ENCODE measurements around the gene PPCDC.

The PPCDC gene

GRCh38 chr15:75016431-75016830 lies 7.0 kb upstream of the PPCDC start:
- DNase-seq = no peak

- no peak for DNase-seq
Measured at GRCh38 chr15:75019916-75020315, 3.5 kb upstream of the PPCDC start.

GRCh38 chr15:75021341-75021740 lies 2.0 kb upstream of the PPCDC start:
- DNase-seq = no peak

- no peak for DNase-seq
Measured at GRCh38 chr15:75022783-75023180, 608 bp upstream of the PPCDC start.

- DNase-seq = peak; percentile 78 to 84
Measured at GRCh38 chr15:75023872-75024636, 664 bp downstream of the PPCDC start.

- DNase-seq = peak; percentile 50 to 59
Measured at GRCh38 chr15:75025107-75025506, 1.7 kb downstream of the PPCDC start.

- no peak for DNase-seq
Measured at GRCh38 chr15:75025548-75026260, 2.3 kb downstream of the PPCDC start.

- no peak for DNase-seq
Measured at GRCh38 chr15:75027551-75027950, 4.2 kb downstream of the PPCDC start.

- DNase-seq = no peak
Measured at GRCh38 chr15:75028991-75029377, 5.6 kb downstream of the PPCDC start.

- DNase-seq = peak; percentile 93 to 95
Measured at GRCh38 chr15:75029378-75030022, 6.1 kb downstream of the PPCDC start.

- peak; percentile 46 to 52 for DNase-seq
Measured at GRCh38 chr15:75030023-75030413, 6.6 kb downstream of the PPCDC start.

- DNase-seq = no peak
Measured at GRCh38 chr15:75030424-75030823, 7.0 kb downstream of the PPCDC start.

- no peak for DNase-seq
Measured at GRCh38 chr15:75031848-75032247, 8.5 kb downstream of the PPCDC start.

- no peak for DNase-seq
Measured at GRCh38 chr15:75032395-75032794, 9.0 kb downstream of the PPCDC start.

- no peak for DNase-seq
Measured at GRCh38 chr15:75033809-75034208, 10.4 kb downstream of the PPCDC start.

- DNase-seq = peak; percentile 81 to 86
Measured at GRCh38 chr15:75034615-75035014, 11.2 kb downstream of the PPCDC start.

GRCh38 chr15:75036212-75036616 lies 12.8 kb downstream of the PPCDC start:
- DNase-seq = no peak

- DNase-seq = no peak
Measured at GRCh38 chr15:75037685-75038084, 14.3 kb downstream of the PPCDC start.

GRCh38 chr15:75038231-75038630 lies 14.8 kb downstream of the PPCDC start:
- peak in 1 of 2 donors; percentile 29 for DNase-seq

- peak; percentile 96 to 97 for DNase-seq
Measured at GRCh38 chr15:75042730-75043508, 19.5 kb downstream of the PPCDC start.

GRCh38 chr15:75043509-75044257 lies 20.3 kb downstream of the PPCDC start:
- DNase-seq = peak; percentile 90 to 91

- DNase-seq = no peak
Measured at GRCh38 chr15:75044258-75044878, 21.0 kb downstream of the PPCDC start.
